HCT116 (cell line): ENCODE data around the gene XAF1. TPM values are rescaled to one million over a fixed set of nuclear protein-coding genes. Genes with fewer than 3 reads are reported as not detected.

ENCODE experiments used
- ATAC-seq: fragments of 200-7000 bp; cut with Tn5 transposase; 2 replicates; pipeline ENCODE4 v1.9.1; 2020; ENCODE audit warnings: mild to moderate bottlenecking, moderate library complexity
- BruUV-seq: library from RNA; stranded (reverse); fragments of 400-500 nt; replicated peaks from 2 replicates; lab custom pipeline; 2021; lab: Mats Ljungman, UMichigan
- CTCF ChIA-PET: fragments of 300-600 bp; sonication (Branson Sonifier 250); formaldehyde crosslinking; loops from one replicate; lab custom pipeline; 2021; ENCODE audit warnings: antibody characterized with exemption; lab: Charles Lee
- POLR2A ChIA-PET: fragments of 300-600, 350-600 bp; sonication (Branson Sonifier 250); formaldehyde crosslinking; loops from one replicate; lab custom pipeline; 2021; ENCODE audit warnings: antibody characterized with exemption; lab: Charles Lee
- RAD21 ChIA-PET, 2 experiments: fragments of 300-600 bp; sonication (Branson Sonifier 250); formaldehyde crosslinking; loops; one replicate each; lab custom pipeline; 2023; ENCODE audit warnings: low total read pairs in 2 of 2; ENCODE audit not compliant: uncharacterized antibody in 2 of 2, unreplicated experiment in 2 of 2, low non-redundant PET in 1 of 2; lab: Charles Lee
- DNase-seq: peaks from one replicate; pipeline ENCODE4 v3.0.0-alpha.2; 2010; ENCODE audit warnings: low read depth, low spot score
- H2AFZ ChIP-seq: fragments of 200-600 bp; shearing (Covaris generic), sonication (generic); 2 replicates; pipeline ENCODE4 v1.6.1; 2017; ENCODE audit warnings: low read depth, mixed run types, mixed read lengths, antibody characterized with exemption, low read length; ENCODE audit not compliant: poor library complexity, severe bottlenecking
- H3K27ac ChIP-seq: 2 replicates; pipeline ENCODE4 v1.5.1; 2012; ENCODE audit warnings: low read depth, low read length
- H3K27me3 ChIP-seq: fragments of 200-600 bp; sonication (generic); 2 replicates; pipeline ENCODE4 v1.6.1; 2016; ENCODE audit warnings: mixed run types, low read length, mixed read lengths; ENCODE audit not compliant: insufficient read depth
- H3K36me3 ChIP-seq, 2 experiments: fragments of 200-500 bp in 1 of 2; fragments of 200-600 bp in 1 of 2; sonication (Bioruptor generic) in 1 of 2; sonication (generic) in 1 of 2; 2 replicates each; pipeline versions ENCODE4 v1.5.1 to v1.6.1; 2014 to 2016; ENCODE audit warnings: low read length in 2 of 2, inconsistent platforms in 1 of 2, mixed read lengths in 1 of 2, mixed run types in 1 of 2; ENCODE audit not compliant: insufficient read depth in 2 of 2, control insufficient read depth in 1 of 2
- H3K4me1 ChIP-seq, 2 experiments: fragments of 200-600 bp in 1 of 2; sonication (generic) in 1 of 2; 2 replicates each; pipeline versions ENCODE4 v1.5.1 to v1.6.1; 2012 to 2017; ENCODE audit warnings: low read length in 2 of 2, inconsistent platforms in 1 of 2, mild to moderate bottlenecking in 1 of 2, mixed read lengths in 1 of 2, mixed run types in 1 of 2, moderate library complexity in 1 of 2; ENCODE audit not compliant: insufficient read depth in 2 of 2, control insufficient read depth in 1 of 2
- H3K4me2 ChIP-seq: fragments of 200-600 bp; sonication (generic); 2 replicates; pipeline ENCODE4 v1.6.1; 2017; ENCODE audit warnings: mixed run types, low read length, mixed read lengths
- H3K4me3 ChIP-seq, 2 experiments: fragments of 200-600 bp in 1 of 2; sonication (generic) in 1 of 2; replicated peaks in 1 of 2; 2 replicates each; pipeline ENCODE4 v1.5.1; 2011 to 2016; ENCODE audit warnings: low read length in 2 of 2, control low read depth in 1 of 2, low read depth in 1 of 2, mild to moderate bottlenecking in 1 of 2, mixed read lengths in 1 of 2, mixed run types in 1 of 2
- H3K79me2 ChIP-seq: fragments of 200-600 bp; sonication (generic); 2 replicates; pipeline ENCODE4 v1.6.1; 2017; ENCODE audit warnings: mild to moderate bottlenecking, mixed run types, low read length, moderate library complexity, mixed read lengths; ENCODE audit not compliant: insufficient read depth
- H3K9ac ChIP-seq: fragments of 200-600 bp; sonication (generic); 2 replicates; pipeline ENCODE4 v1.6.1; 2016; ENCODE audit warnings: low read length, mixed read lengths
- H3K9me2 ChIP-seq: fragments of 200-600 bp; sonication (generic), shearing (Covaris generic); 2 replicates; pipeline ENCODE4 v1.6.1; 2017; ENCODE audit warnings: mixed run types, mild to moderate bottlenecking, moderate library complexity; ENCODE audit not compliant: insufficient read depth
- H3K9me3 ChIP-seq, 2 experiments: fragments of 200-500 bp in 1 of 2; fragments of 200-600 bp in 1 of 2; sonication (Bioruptor generic) in 1 of 2; sonication (generic) in 1 of 2; 2 replicates each; pipeline ENCODE4 v1.6.1; 2014 to 2017; ENCODE audit warnings: low read length in 2 of 2, mixed read lengths in 2 of 2, inconsistent platforms in 1 of 2, low read depth in 1 of 2, mild to moderate bottlenecking in 1 of 2, mixed run types in 1 of 2, moderate library complexity in 1 of 2; ENCODE audit not compliant: control insufficient read depth in 1 of 2, insufficient read depth in 1 of 2
- H4K20me1 ChIP-seq: fragments of 200-600 bp; sonication (generic), shearing (Covaris generic); 2 replicates; pipeline ENCODE4 v1.6.1; 2017; ENCODE audit warnings: mixed run types, mild to moderate bottlenecking, moderate library complexity; ENCODE audit not compliant: insufficient read depth
- ATF3 ChIP-seq: IDR thresholded peaks from 2 replicates; pipeline ENCODE4 v1.6.1; 2012
- CBX3 ChIP-seq: IDR thresholded peaks from 2 replicates; pipeline ENCODE4 v1.6.1; 2012; ENCODE audit warnings: low read depth
- CEBPB ChIP-seq: IDR thresholded peaks from 2 replicates; pipeline ENCODE4 v1.6.1; 2012; ENCODE audit warnings: low read depth
- CTCF ChIP-seq, 3 experiments: fragments of 200-600 bp in 1 of 3; sonication (generic) in 1 of 3; IDR thresholded peaks in 2 of 3; conservative IDR thresholded peaks in 1 of 3; 2 replicates each; pipeline ENCODE4 v1.5.1; 2012 to 2017; ENCODE audit warnings: low read depth in 2 of 3, low read length in 2 of 3, antibody characterized with exemption in 1 of 3, borderline replicate concordance in 1 of 3, control low read depth in 1 of 3, mild to moderate bottlenecking in 1 of 3, mixed read lengths in 1 of 3, mixed run types in 1 of 3, moderate library complexity in 1 of 3; ENCODE audit not compliant: insufficient read depth in 1 of 3
- EGR1 ChIP-seq: IDR thresholded peaks from 2 replicates; pipeline ENCODE4 v1.6.1; 2012; ENCODE audit warnings: low read depth
- ELF1 ChIP-seq: IDR thresholded peaks from 2 replicates; pipeline ENCODE4 v1.6.1; 2012; ENCODE audit warnings: low read depth, borderline replicate concordance
- EZH2 ChIP-seq: fragments of 200-600 bp; sonication (generic); IDR thresholded peaks from 2 replicates; pipeline ENCODE4 v1.6.1; 2017; ENCODE audit warnings: antibody characterized with exemption, mixed run types
- FOSL1 ChIP-seq: IDR thresholded peaks from 2 replicates; pipeline ENCODE4 v1.6.1; 2012; ENCODE audit warnings: low read depth
- JUND ChIP-seq: IDR thresholded peaks from 2 replicates; pipeline ENCODE4 v1.6.1; 2012
- MAX ChIP-seq: IDR thresholded peaks from 2 replicates; pipeline ENCODE4 v1.6.1; 2012
- POLR2A ChIP-seq: IDR thresholded peaks from 2 replicates; pipeline ENCODE4 v1.7.0; 2011; ENCODE audit warnings: borderline replicate concordance; ENCODE audit not compliant: insufficient read depth, insufficient read length; ENCODE audit errors: extremely low read depth
- POLR2AphosphoS5 ChIP-seq: IDR thresholded peaks from 2 replicates; pipeline ENCODE4 v1.6.1; 2011; ENCODE audit warnings: mild to moderate bottlenecking, low read depth, low read length, moderate library complexity
- RAD21 ChIP-seq: IDR thresholded peaks from 2 replicates; pipeline ENCODE4 v1.6.1; 2012; ENCODE audit warnings: low read depth, mild to moderate bottlenecking
- REST ChIP-seq: IDR thresholded peaks from 2 replicates; pipeline ENCODE4 v1.6.1; 2012; ENCODE audit warnings: low read depth
- SIN3A ChIP-seq: IDR thresholded peaks from 2 replicates; pipeline ENCODE4 v1.6.1; 2012; ENCODE audit warnings: low read depth
- SRF ChIP-seq: IDR thresholded peaks from 2 replicates; pipeline ENCODE4 v1.6.1; 2012; ENCODE audit warnings: low read depth
- TCF7L2 ChIP-seq: IDR thresholded peaks from 2 replicates; pipeline ENCODE4 v1.7.0; 2011; ENCODE audit warnings: borderline replicate concordance, inconsistent platforms; ENCODE audit not compliant: insufficient read depth, insufficient read length; ENCODE audit errors: extremely low read depth
- ZBTB33 ChIP-seq: IDR thresholded peaks from 2 replicates; pipeline ENCODE4 v1.6.1; 2011; ENCODE audit warnings: mild to moderate bottlenecking, low read length, moderate library complexity; ENCODE audit not compliant: insufficient replicate concordance; ENCODE audit errors: extremely low read depth
- ZFX ChIP-seq: fragments of 450-650 bp; IDR thresholded peaks from 2 replicates; pipeline ENCODE4 v1.6.1; 2017
- intact Hi-C: fragments of 100-400 bp; cut with micrococcal nuclease; formaldehyde crosslinking; loops from 2 replicates; pipeline ENCODE4 v1.10.0; 2022
- total RNA-seq: library from RNA; stranded (reverse); gene quantifications from one replicate; pipeline ENCODE4 v1.2.1, GENCODE V29; 2021; ENCODE audit not compliant: unreplicated experiment

Gene XAF1
- total RNA-seq, 1 experiment from 2014 or later, result 0.25 TPM

- no peak overlapping the region for H3K27ac ChIP-seq
- H3K9me2 ChIP-seq, result no peaks in the 10 kb centered on the region
- H3K27me3 ChIP-seq, result no peaks in the 10 kb centered on the region
- H3K4me2 ChIP-seq, result no peak overlapping the region
- no peaks in the 10 kb centered on the region for H3K36me3 ChIP-seq
- ChIA-PET CTCF (no interaction called here), POLR2A (no interaction called here), RAD21 (no interaction called here)
- intact Hi-C loops, result no loop called here
- ATAC-seq (no peak), DNase-seq (no peak)
- H3K4me1 ChIP-seq, result no peaks in the 10 kb centered on the region
- TF ChIP-seq FOSL1 (no peak), JUND (no peak), TCF7L2 (no peak), REST (no peak), EGR1 (no peak), CBX3 (no peak), EZH2 (no peak), CTCF (IDR thresholded peaks at IDR 0.05 in 2 of 3, conservative IDR thresholded peaks at IDR 0.05 in 1 of 3; ENCODE audit: borderline replicate concordance in 1 of 3, insufficient read depth in 1 of 3, low read depth in 2 of 3, low read length in 2 of 3) (no peak), SIN3A (no peak), ELF1 (no peak), MAX (no peak), POLR2AphosphoS5 (no peak), ATF3 (no peak), CEBPB (no peak), POLR2A (no peak), ZBTB33 (no peak), SRF (no peak), RAD21 (no peak), ZFX (no peak)
- no peak overlapping the region for H3K9ac ChIP-seq
- no peak overlapping the region for H3K4me3 ChIP-seq
- H4K20me1 ChIP-seq, result no peaks in the 10 kb centered on the region
- BruUV-seq, result no TSS peak
- no peaks in the 10 kb centered on the region for H3K79me2 ChIP-seq
- H3K9me3 ChIP-seq, result no peaks in the 10 kb centered on the region
- no peak overlapping the region for H2AFZ ChIP-seq
Measured at GRCh38 chr17:6752068-6752909, 3.6 kb upstream of the XAF1 start.
